ENCODE results near the gene ABCA1.
"Not testable (repeated sequence)": the region's sequence is repeated elsewhere in the genome, so short reads cannot be mapped to it uniquely, and the experiment has no call there.

Gene ABCA1

DNA sequence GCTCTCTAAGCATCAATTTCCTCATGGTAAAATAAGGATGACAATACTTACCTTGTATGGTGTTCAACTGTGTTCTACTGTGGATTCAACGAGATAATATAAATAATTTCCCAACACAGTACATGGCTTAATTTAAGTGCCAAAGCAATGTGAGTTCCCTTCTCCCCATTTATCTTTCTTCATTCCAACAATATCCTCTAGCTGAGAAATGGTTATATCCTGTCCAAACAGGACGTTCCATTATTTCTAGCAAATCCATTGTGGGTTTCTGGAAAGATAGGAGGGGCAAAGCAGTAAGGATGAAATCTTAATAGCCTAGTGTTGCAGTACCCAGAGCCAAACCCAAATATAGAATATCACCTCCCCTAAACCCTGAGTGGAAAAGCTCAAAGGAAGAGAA is 22.0 kb downstream of the ABCA1 start:
- DNase-seq = no peak

DNA sequence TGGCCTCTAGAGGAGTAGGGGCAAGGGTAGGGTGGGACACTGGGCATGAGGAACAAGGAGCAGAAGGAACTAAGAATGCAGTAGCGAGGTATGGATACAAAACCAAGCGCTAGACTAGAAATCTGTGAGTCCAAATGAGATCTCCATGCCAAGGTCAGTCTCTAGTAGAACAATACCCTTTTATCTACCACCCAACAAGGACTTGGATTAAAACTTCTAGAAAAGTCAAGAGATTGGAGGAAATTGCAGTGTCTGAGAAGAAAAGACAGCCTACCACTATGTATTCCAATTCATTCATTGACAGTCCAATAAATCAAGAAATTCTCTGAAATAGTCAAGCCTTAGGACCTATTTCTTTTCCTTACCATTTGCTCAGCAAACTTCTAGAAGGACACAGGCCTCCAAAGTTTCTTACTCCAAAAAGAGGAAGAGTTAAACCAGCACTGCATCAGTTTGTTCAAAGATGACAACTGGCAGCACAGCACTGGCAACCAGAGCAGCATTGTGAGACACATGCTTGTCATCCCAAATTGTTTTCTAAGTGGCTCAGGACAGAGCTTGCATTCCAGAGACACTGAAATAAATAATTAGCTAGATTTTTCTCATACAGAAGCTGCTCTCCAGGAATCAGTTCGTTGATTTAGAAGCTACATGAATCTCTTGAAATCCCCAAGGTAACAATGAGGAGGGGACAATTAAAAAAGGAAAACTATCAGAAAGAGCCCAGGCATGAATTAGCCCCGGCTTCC is 22.6 kb downstream of the ABCA1 start:
- no peak for DNase-seq

DNA sequence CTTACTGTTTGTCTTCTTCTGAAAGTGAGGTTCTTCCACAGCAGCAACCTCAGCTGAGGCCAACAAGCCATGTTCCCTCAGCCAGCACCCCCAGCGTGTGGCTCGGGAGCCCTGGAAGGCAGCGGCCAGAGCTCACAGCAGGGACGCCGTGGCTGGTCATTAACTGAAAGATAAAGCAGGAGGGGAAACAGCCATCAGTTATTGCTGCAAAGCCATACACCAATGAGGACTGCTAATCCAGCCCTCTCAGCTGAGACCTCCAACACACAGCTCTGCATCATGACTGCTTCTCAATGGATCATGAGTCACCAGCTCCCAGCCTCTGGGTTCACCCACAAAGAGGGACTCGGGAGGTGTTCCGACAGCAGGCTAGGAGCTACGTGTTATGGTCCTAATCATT is 24.3 kb downstream of the ABCA1 start:
- DNase-seq = peak in 2 of 51 donors; percentile 14 to 18

DNA sequence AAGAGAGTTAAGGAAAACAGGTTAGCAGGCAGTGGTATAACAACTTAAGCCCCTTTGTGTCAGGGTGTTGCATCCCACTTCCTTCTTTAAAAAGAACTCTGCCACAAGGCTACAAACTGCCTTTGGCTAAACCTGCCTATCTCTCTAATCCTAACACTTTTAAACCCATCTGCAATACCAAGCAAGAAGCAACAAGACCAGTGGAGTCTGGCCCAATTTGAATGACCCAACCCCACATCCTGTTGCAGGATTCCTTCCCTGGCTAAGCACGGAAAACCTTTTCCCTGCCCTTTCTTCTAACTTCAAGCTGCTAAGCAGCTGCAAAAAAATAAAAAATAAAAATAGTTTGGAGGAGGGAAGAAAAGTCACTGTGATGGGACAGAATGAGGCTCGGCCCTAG is 27.1 kb downstream of the ABCA1 start:
- no peak for DNase-seq

DNA sequence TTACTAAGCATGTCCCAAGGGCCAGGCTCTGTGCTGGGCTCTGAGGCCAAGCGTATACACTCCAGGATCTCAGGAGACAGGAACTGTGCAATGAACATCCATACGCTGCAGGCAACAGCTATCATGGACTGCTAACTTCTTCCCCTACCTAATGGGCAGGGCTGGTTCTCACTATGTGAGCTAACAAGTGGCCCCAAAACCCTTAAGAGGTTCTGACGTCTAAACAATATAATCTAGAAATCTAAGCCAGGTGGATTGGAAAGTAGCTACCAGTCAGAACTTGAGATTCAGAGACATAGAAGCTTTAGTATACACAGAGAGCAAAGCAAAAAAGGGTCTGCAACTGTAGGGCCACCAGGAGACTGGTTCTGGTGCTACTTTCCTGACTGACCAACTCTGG is 27.6 kb downstream of the ABCA1 start:
- no peak for DNase-seq

DNA sequence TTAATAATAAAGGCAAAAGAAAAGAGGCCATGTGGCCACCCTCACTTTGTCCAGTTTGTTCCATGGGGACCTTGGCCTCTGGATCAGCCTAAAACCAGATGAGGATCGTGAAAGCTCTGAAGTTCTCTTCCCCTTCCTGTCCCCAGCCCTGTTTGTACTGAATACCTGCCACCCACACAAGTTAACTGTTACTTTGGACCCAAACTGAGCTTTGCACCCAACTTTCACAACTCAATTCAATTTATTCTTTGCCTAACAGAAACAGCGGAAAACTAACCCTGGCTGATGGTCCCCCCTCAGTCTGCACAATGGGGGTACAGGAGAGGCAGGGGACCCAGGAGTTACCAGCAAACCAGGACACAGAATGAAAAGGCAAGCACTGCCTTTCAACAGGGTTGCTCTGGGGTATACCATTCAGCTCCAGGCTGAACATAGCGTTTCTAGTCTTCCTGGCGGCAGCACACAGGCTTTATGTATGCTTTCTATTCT is 28.2 kb downstream of the ABCA1 start:
- no peak for DNase-seq

DNA sequence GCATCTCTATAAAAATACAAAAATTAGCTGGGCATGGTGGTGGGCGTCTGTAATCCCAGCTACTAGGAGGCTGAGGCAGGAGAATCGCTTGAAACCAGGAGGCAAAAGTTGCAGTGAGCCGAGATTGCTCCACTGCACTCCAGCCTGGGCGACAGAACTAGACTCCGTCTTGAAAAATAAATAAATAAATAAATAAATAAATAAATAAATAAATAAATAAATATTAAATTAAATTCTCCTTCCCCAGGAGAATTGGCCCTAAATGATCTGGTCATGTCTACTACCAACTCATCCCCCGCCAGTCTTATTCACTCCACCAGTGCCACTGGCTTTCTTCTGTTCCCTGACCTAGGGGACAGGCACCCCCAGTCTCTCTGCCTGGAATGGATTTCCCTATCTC is 29.6 kb downstream of the ABCA1 start:
- DNase-seq = not testable (repeated sequence)

DNA sequence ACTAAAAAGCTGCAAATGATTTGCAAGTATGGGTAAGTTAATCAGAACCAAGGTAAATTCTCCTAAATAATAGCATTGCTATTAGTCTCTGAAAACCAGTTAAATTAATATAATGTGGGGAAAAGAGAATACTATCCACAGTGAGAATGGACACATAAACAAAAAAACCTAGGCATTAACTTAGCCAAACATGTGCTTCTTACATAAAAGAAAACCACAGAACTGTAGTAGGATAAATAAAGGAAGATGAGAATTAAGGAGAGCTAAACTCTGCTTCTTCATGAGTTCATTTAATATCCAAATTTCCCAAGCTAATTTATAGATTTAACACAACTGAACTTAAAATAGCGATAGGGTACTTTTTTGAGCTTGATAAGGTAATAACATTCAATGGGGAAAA is 31.8 kb downstream of the ABCA1 start:
- DNase-seq = no peak

DNA sequence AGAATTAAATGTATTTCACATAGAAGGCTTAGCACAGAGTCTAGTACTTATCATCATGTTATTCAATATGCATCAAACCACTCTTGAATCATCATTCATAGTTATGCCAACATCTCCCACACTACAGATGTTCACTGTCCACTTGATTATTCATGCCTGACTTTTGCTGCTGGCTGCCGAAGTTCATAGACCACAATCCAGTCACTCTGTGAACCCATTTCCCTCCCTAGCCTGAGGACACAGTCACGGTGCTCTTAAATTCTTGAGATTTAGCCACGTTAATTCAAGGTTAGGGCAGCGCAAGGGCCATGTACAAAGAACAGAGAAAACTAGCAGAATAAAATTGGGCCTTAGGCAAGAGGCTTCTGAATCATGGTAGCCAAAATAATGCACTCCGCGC is 32.4 kb downstream of the ABCA1 start:
- DNase-seq = no peak

DNA sequence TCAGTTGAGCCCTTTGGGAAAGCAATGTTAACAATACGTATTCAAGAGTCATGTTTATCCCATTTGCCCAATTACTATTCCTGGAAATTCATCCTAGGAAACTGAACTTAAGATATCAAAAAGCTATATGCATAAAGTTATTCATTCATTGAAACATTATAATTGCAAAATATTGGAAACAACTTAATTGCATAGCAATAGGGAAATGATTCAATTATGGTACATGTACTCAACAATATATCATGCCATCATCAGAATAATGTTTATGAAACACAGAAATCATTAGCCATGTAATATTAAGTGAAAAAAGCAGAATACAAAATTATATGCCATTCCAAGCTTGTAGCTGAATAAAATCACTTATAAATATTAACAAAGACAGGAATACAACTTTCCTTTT is 35.3 kb downstream of the ABCA1 start:
- no peak for DNase-seq

DNA sequence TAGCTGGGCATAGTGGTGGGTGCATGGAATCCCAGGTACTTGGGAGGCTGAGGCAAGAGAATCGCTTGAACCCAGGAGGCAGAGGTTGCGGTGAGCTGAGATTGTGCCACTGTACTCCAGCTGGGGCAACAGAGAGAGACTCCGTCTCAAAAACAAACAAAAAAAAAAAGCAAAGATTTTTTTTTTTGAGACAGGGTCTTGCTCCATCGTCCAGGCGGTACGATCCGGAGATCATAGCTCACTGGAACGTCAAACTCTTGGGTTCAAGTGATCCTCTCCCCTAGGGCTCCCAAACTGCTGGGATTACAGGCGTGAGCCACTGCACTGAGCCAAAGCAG is 37.6 kb downstream of the ABCA1 start:
- DNase-seq = no peak

DNA sequence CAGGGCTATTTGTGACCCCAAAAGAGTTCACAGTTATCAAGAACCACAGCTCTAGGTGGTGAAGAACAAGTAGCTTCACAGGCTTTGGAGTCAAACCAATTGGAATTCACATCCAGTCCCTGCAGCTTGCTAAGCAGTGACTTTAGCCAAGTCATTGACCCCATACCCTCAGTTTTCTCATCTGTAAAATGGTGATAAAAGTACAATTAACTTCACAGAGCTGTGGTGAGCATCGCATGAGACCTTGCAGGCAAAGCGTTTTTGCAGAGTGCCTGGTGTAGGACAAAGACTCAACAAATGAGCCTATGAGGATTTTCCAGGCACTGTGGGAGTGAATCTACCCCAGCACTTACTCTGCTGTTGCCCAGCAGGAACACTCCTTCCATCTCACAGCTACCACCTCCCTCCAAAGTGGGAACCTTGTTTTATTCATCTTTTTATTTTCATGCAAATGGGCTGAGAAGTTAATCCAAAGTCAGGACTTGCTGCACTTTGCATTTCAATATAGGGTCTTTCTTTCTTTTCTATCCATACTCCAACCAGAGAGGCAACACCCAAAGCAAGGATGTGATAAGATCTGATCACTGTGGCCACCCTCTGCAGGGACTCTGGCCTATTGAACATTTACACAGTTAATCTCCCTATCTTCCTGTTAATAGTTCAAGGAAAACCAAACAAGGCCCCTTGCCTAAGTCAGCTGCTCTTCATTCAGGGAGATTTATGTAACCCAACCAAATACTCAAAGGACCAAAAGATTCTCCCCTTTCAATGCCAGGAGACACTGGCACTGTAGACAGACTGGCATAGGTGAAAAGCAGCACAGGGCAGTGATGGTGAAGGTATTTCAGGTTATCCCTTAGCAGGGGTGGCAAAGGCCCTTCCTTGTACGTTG is 41.9 kb downstream of the ABCA1 start:
- DNase-seq = no peak

DNA sequence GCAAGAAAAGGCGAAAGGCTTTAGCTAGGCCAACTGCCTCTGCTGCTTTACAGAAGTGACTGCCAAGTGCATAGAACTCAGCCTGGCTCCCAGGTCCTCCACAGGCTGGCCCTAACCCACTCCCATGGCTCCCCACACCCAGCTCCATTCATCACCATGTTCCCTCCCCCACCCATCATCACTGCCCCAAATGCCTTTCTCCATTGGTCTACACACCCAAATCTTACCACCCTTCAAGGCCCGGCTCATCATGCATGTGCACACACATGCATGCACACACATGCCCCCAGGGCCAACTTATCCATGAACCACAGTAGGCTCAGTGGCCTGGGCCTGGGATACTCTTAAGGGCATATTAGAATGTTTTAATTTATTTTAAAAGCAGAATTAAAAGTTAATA is 44.8 kb downstream of the ABCA1 start:
- no peak for DNase-seq

DNA sequence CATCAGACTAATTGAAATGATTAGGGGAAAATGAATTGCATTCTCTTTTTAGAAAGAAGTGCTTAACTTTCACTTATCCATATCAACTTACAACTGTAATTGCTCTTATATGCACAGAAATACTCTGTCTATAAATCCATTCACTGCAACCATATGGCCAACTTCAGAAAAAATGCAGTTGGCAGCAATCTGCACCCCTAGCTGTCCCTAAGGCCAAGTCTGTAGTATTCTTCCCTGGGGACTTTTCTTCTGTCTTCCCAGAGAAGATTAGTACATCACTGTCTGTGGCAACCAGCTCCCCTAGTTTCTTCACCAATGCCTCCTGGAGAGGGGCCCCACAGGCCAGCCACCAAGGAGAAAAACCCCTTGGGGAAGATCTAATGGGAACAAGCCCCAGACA is 45.4 kb downstream of the ABCA1 start:
- no peak for DNase-seq

DNA sequence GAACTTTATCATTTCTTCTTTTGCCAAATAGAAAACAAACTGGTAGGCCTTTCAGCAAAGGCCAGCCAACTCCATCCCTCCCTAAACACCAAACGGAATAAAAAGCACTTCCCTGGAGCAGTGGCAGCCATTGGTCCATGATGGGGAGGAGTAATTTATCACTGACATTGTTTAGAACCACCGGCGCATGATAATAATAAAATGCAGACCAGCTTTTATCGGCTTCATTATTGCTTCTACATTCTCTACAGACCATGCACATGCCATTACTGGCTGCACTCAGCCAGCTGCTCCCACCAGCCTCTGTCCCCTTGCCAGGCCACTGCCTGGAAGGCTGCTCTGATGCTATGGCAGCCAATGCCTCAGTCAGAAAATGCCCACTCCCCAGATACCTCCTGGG is 45.9 kb downstream of the ABCA1 start:
- no peak for DNase-seq

DNA sequence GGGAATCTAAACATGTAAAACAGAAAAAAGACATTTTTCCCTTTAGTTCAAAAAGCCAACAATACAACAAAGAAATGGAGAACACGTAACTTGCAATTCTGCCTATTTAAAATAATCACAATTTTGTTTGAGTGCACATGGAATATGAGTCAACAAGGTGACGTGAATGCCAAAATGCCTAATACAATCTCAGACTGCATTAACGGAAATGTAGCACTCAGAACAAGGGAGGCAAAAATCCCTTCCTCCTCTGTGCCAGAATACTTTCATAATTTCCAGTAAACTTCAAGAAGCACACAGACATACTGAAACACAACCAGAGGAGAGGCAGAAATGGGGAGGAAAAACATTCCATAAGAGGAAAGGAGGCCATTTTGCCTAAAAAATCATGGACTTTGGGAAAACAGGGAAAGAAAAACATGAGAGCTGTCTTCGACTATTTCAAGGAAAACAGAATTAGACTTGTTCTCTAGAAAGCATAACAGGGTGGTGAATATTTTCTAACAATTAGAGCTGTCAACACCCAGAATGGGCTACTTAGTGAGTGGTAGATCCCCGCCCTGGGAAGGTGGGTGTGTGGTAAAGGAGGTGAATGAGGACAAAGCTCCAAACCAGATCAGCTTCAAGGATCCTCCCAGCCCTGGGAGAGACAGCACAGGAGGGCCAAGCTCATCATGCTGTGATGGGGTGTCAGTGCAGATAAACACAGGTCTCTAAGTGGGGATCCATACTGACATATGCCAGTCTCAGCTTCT is 48.2 kb downstream of the ABCA1 start:
- DNase-seq = no peak

DNA sequence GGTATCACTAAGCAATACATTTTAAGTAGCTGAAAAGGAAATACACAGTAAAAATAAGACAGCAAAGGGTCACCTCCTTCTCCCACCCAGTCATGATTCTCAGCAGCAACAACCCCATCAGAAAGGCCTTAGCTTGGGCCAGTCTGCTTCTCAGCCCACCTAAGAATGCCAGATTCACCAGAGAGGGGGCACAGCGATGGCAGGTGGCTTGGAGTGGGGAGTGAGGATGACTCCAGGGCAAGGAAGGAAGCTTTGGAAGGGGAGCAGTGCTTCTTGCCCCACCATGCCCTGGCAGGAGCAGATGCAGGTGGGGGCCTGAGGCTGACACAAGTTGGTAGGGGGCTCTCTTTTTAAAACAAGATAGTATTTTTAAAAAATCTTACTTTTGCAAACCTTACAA is 51.4 kb downstream of the ABCA1 start:
- DNase-seq = no peak

DNA sequence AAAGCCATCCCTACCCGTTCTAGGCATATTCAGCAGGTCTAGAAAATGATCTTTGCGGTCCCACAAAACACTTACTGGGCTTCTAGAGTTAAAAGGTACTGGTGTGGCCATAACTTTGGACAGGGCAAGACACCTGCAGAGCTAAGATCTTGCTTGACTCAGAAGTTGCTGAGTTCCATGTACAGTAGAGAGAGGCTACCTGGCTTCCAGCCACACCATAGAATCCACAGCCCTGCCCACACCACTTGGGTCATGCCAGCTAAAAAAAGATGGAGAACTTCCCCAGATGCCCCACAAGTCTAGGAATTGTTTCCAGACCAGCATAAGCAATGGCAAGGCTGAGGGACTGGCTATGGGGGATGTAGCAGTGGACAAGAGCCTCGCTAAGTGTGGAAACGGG is 52.1 kb downstream of the ABCA1 start:
- DNase-seq = no peak

DNA sequence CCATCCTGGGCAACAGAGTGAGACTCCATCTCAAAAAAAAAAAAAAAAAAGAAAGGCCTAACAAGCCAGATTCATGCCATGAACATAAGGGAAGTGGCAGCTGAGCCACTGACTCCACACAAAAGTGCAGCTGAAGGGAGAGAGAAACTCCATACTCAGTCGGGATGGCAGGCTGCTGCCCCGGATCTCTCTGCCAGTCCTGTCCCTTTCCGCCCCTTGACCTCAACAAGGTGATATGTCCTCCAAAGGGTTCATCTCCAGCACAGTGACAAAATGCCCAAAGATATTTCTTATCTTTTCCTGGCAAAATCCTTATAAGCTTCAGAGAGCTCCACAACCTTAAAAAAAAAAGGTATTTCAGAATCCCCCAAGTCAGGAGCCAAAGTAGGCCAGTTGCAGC is 52.6 kb downstream of the ABCA1 start:
- DNase-seq = no peak

DNA sequence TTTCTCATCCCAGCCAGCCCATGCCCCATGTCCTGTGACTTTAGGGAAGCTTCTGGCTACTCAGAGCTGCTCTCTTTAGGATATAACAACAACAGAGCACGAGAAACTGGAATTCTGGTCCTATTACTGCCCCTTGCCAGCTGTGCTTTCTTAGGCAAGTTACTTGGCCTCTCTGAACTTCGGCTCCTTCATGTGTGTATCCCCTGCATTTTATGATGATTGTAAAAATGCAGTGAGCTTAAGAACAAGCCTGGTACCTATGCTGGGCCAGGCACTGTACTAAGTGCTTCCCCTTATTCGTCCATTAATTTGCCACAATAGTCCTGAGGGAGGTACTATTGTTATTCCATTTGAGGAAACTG is 54.5 kb downstream of the ABCA1 start:
- peak in 1 of 51 donors; percentile 5 for DNase-seq

DNA sequence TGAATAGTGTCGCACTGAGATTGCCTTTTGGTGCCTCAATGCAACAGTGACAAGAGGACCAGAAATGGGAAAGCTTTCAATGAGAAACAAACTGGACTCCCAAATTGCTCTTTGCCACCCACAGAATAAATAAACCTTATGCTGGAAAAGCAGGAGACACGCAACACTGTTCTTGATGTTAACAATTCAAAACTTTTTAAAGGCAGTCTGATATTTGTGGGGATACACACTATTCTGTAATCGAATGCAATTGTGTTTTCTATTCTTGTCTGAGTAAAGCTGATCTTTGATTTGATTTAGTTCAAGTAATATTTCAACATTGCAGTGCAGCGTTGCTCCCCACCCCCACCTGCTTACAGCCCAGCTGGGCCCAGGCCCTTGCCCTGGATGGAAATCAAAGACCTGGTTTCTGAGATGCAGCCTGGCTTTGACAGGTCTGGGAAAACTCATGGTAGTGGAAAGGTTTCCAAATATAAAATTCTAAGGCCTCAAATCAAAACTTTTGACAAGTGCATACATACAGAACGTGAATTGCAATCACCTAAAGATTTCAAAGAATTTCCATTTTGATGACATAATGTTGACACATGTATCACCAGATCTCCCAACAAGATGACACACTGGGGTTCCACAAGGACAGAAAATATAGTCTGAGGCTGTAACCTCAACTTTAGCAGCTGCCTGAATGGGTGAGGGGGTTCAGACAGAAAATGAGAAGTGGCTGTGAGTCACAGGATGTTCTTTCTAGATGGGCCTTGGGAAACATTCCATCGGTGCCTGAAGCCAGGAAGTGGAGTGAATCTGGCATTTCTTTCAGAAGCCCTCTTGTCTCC is 55.1 kb downstream of the ABCA1 start:
- peak in 25 of 51 donors; percentile 4 to 74 (median 20) for DNase-seq

Data from hypothalamus (tissue), 51 donors.